Type B pancreatic cell (in vitro differentiated cells): ENCODE results near the gene CHD1. TPM values are rescaled to one million over a fixed set of nuclear protein-coding genes. Genes with fewer than 3 reads are reported as not detected.

Experiments used
- DNase-seq: peaks from one replicate; pipeline ENCODE4 v3.0.0; 2021; ENCODE audit warnings: mixed read lengths; ENCODE audit not compliant: unreplicated experiment; ENCODE audit errors: extremely low spot score
- H3K27ac Mint-ChIP-seq: 2 replicates; pipeline ENCODE4 v1.8.0; 2021; ENCODE audit warnings: mild to moderate bottlenecking, mixed read lengths
- H3K27me3 Mint-ChIP-seq: 2 replicates; pipeline ENCODE4 v1.8.0; 2021; ENCODE audit warnings: mixed read lengths
- H3K36me3 Mint-ChIP-seq: 2 replicates; pipeline ENCODE4 v1.8.0; 2021; ENCODE audit warnings: mixed read lengths
- H3K4me1 Mint-ChIP-seq: one replicate; pipeline ENCODE4 v1.8.0; 2021; ENCODE audit warnings: mixed read lengths; ENCODE audit not compliant: unreplicated experiment
- H3K4me3 Mint-ChIP-seq: 2 replicates; pipeline ENCODE4 v1.8.0; 2021; ENCODE audit warnings: mild to moderate bottlenecking, mixed read lengths
- H3K9me3 Mint-ChIP-seq: 2 replicates; pipeline ENCODE4 v1.8.0; 2021; ENCODE audit warnings: mixed read lengths
- CTCF ChIP-seq: fragments of 200-600 bp; sonication (generic); conservative IDR thresholded peaks from 2 replicates; pipeline ENCODE4 v1.5.0; 2021; ENCODE audit warnings: antibody characterized with exemption, mild to moderate bottlenecking
- total RNA-seq: library from RNA; stranded (reverse); gene quantifications from 2 replicates; pipeline ENCODE4 v1.2.1, GENCODE V29; 2021; ENCODE audit warnings: low replicate concordance

Gene CHD1
- total RNA-seq, 1 donor from 2014 or later: 56.2 TPM

DNA sequence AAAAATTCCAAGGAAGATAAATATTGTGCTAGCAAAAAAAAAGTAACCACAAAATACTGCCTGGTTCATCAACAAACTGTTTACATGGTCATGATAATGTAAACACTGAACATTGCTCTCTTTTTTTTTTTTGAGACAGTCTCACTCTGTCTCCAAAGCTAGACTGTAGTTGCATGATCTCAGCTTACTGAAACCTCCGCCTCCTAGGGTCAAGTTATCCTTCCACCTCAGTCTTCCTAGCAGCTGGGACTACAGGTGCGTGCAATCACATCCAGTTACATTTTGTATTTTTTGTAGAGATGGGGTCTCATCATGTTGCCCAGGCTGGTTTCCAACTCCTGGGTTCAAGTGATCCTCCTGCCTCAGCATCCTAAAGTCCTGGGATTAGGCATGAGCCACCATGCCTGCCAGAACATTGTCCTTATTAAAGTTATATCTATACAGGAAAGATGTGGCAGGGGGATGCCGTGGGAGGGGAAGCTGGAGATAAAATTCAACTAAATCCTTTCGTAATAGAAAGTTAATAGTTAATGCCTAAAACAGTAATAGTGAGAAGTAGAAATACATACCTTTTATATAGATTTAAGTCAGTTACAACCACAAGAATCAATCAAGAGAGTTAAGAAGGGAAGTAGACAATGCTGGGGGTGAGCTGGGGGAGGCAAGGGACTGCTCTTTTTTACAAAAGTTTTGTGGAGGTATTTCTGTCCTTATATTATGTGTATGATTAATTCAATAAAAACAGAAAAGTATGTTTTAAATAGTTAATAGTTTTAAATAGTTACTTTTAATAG, 103.0 kb downstream of the CHD1 start:
- Mint-ChIP-seq H3K27me3 (no peaks in the 10 kb centered on the region), H3K9me3 (no peaks in the 10 kb centered on the region), H3K27ac (no peak overlapping the region), H3K36me3 (no peaks in the 10 kb centered on the region), H3K4me3 (no peak overlapping the region), H3K4me1 (no peaks in the 10 kb centered on the region)
- no peak for TF ChIP-seq CTCF
- DNase-seq: no peak

- no peak overlapping the region for H3K4me3 Mint-ChIP-seq
- H3K36me3 Mint-ChIP-seq: no peaks in the 10 kb centered on the region
- DNase-seq: no peak
These were observed 112.1 kb downstream of the CHD1 start for GRCh38 chr5:98816582-98817222.

DNA sequence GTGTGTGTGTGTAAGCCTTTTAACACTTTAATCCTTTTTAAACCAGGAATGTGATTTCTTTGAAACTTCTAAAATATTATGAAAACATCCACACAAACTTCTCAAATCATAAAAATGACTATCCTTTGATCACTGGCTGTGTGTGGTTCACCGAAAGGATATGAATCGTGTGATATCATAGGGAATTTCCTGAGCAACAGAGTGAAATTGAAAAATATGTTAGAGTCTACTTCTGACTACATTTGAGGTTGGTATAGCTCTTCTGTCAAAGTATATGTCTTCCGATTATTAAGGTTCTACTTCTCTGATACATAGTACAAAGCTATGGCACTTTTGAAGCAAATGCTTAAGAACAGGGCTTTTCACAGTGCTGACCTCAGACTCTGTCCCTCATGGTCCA, 115.1 kb downstream of the CHD1 start:
- no peak for TF ChIP-seq CTCF
- H3K4me1 Mint-ChIP-seq: no peaks in the 10 kb centered on the region
- no peaks in the 10 kb centered on the region for H3K27me3 Mint-ChIP-seq
- H3K4me3 Mint-ChIP-seq: no peak overlapping the region
- no peak overlapping the region for H3K27ac Mint-ChIP-seq
- H3K36me3 Mint-ChIP-seq: no peaks in the 10 kb centered on the region
- no peak for DNase-seq
- peaks cover 3% of the 10 kb centered on the region for H3K9me3 Mint-ChIP-seq

More at GRCh38 chr5:98816582-98817222, 112.1 kb downstream of the CHD1 start:
- no peaks in the 10 kb centered on the region for H3K4me1 Mint-ChIP-seq
- H3K27me3 Mint-ChIP-seq: no peaks in the 10 kb centered on the region
- H3K27ac Mint-ChIP-seq: no peak overlapping the region
- no peak for TF ChIP-seq CTCF
- H3K9me3 Mint-ChIP-seq: no peaks in the 10 kb centered on the region

- DNase-seq: no peak
- Mint-ChIP-seq H3K4me1 (no peaks in the 10 kb centered on the region), H3K36me3 (peaks cover 6% of the 10 kb centered on the region), H3K4me3 (no peak overlapping the region), H3K9me3 (peaks cover 9% of the 10 kb centered on the region), H3K27me3 (no peaks in the 10 kb centered on the region), H3K27ac (no peak overlapping the region)
- no peak for TF ChIP-seq CTCF
These were observed 118.6 kb downstream of the CHD1 start for GRCh38 chr5:98810206-98810605.

DNA sequence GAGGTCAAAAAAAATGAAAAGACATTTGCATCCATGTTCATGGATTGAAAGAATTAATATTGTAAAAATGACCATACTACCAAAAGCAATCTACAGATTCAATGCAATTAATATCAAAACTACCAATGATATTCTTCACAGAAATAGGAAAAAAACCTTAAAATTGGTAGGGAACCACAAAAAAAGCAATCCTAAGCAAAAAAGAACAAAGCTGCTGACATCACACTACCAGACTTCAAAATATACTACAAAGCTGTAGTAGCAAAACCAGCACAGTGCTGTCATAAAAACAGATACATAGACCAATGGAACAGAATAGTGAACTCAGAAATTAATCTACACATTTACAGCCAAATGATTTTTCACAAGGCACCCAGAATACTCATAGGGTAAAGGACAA, 121.0 kb downstream of the CHD1 start:
- Mint-ChIP-seq H3K4me1 (no peaks in the 10 kb centered on the region), H3K4me3 (no peak overlapping the region), H3K27ac (no peak overlapping the region)

More for the DNA sequence above, 121.0 kb downstream of the CHD1 start:
- H3K27me3 Mint-ChIP-seq: no peaks in the 10 kb centered on the region
- no peak for DNase-seq
- peaks cover 9% of the 10 kb centered on the region for H3K9me3 Mint-ChIP-seq
- H3K36me3 Mint-ChIP-seq: peaks cover 6% of the 10 kb centered on the region
- no peak for TF ChIP-seq CTCF
